Caco-2 (cell line): ENCODE data around the gene SDC1. TPM values are rescaled to one million over a fixed set of nuclear protein-coding genes. Genes with fewer than 3 reads are reported as not detected.

Experiments
- BruUV-seq: library from RNA; stranded (reverse); fragments of 400-500 nt; replicated peaks from 2 replicates; lab custom pipeline; 2021; lab: Mats Ljungman, UMichigan
- CTCF ChIA-PET: fragments of 300-600 bp; sonication (Branson Sonifier 250); formaldehyde crosslinking; loops from one replicate; lab custom pipeline; 2022; ENCODE audit warnings: antibody characterized with exemption; lab: Charles Lee
- POLR2A ChIA-PET: fragments of 300-600 bp; sonication (Branson Sonifier 250); formaldehyde crosslinking; loops from one replicate; lab custom pipeline; 2022; ENCODE audit warnings: antibody characterized with exemption; lab: Charles Lee
- DNase-seq, 2 experiments: peaks; one replicate each; pipeline versions ENCODE4 v3.0.0 to v3.0.0-alpha.2; 2020 to 2022
- H3K27me3 ChIP-seq: replicated peaks from 2 replicates; pipeline ENCODE4 v1.6.0; 2011; ENCODE audit warnings: low read length; ENCODE audit not compliant: control insufficient read depth, insufficient read depth
- H3K36me3 ChIP-seq: 2 replicates; pipeline ENCODE4 v1.5.1; 2011; ENCODE audit warnings: low read length; ENCODE audit not compliant: control insufficient read depth, insufficient read depth
- H3K4me1 ChIP-seq: fragments of 250-450 bp; sonication (Bioruptor Pico); 2 replicates; pipeline ENCODE4 v1.5.1; 2020; ENCODE audit warnings: mild to moderate bottlenecking
- H3K4me3 ChIP-seq: 2 replicates; pipeline ENCODE4 v1.5.1; 2011; ENCODE audit warnings: low read depth, mild to moderate bottlenecking, control low read depth, low read length
- H3K9me3 ChIP-seq: fragments of 250-450 bp; sonication (Bioruptor Pico); 2 replicates; pipeline ENCODE4 v1.5.1; 2020; ENCODE audit warnings: mild to moderate bottlenecking, moderate library complexity
- H3K27ac Mint-ChIP-seq: one replicate; pipeline ENCODE4 v1.8.0; 2022; ENCODE audit warnings: mixed read lengths; ENCODE audit not compliant: unreplicated experiment
- H3K27me3 Mint-ChIP-seq: one replicate; pipeline ENCODE4 v1.8.0; 2022; ENCODE audit warnings: mixed read lengths; ENCODE audit not compliant: insufficient read depth, unreplicated experiment
- H3K36me3 Mint-ChIP-seq: one replicate; pipeline ENCODE4 v1.8.0; 2022; ENCODE audit warnings: mild to moderate bottlenecking, mixed read lengths; ENCODE audit not compliant: insufficient read depth, unreplicated experiment
- H3K4me1 Mint-ChIP-seq: one replicate; pipeline ENCODE4 v1.8.0; 2022; ENCODE audit warnings: low read depth, mixed read lengths; ENCODE audit not compliant: unreplicated experiment
- H3K4me3 Mint-ChIP-seq: one replicate; pipeline ENCODE4 v1.8.0; 2022; ENCODE audit warnings: mild to moderate bottlenecking, moderate library complexity, mixed read lengths; ENCODE audit not compliant: unreplicated experiment
- H3K9me3 Mint-ChIP-seq: one replicate; pipeline ENCODE4 v1.8.0; 2022; ENCODE audit warnings: mixed read lengths; ENCODE audit not compliant: unreplicated experiment
- intact Hi-C: fragments of 100-400 bp; cut with micrococcal nuclease; formaldehyde crosslinking; loops from one replicate; pipeline ENCODE4 v1.10.0; 2022; ENCODE audit not compliant: unreplicated experiment
- total RNA-seq: library from RNA; stranded (reverse); gene quantifications from 2 replicates; pipeline ENCODE4 v1.2.3, GENCODE V29; 2022
- TF ChIP-seq, protein P1 (sequence below), 2 experiments: fragments of 200-600 bp in 1 of 2; IDR thresholded peaks; 1 replicate in 1 of 2; 2 replicates in 1 of 2; pipeline versions ENCODE4 v1.5.1 to v1.8.0; 2011 to 2022; ENCODE audit warnings: antibody characterized with exemption in 1 of 2, control low read depth in 1 of 2, inconsistent platforms in 1 of 2, low read depth in 1 of 2, low read length in 1 of 2, mild to moderate bottlenecking in 1 of 2, moderate library complexity in 1 of 2; ENCODE audit not compliant: insufficient read depth in 1 of 2, severe bottlenecking in 1 of 2, unreplicated experiment in 1 of 2

The SDC1 gene
- total RNA-seq, 1 experiment from 2014 or later, result 24.3 TPM

- H3K4me1 ChIP-seq, result peaks cover 9% of the 10 kb centered on the region
- Mint-ChIP-seq H3K9me3 (no peaks in the 10 kb centered on the region), H3K27ac (no peak overlapping the region), H3K27me3 (no peaks in the 10 kb centered on the region), H3K4me1 (no peaks in the 10 kb centered on the region), H3K4me3 (no peak overlapping the region), H3K36me3 (no peaks in the 10 kb centered on the region)
- H3K4me3 ChIP-seq, result no peak overlapping the region
- no TSS peak for BruUV-seq
- ChIA-PET POLR2A (no interaction called here), CTCF (no interaction called here)
- intact Hi-C loops, result no loop called here
- TF ChIP-seq, protein P1, sequence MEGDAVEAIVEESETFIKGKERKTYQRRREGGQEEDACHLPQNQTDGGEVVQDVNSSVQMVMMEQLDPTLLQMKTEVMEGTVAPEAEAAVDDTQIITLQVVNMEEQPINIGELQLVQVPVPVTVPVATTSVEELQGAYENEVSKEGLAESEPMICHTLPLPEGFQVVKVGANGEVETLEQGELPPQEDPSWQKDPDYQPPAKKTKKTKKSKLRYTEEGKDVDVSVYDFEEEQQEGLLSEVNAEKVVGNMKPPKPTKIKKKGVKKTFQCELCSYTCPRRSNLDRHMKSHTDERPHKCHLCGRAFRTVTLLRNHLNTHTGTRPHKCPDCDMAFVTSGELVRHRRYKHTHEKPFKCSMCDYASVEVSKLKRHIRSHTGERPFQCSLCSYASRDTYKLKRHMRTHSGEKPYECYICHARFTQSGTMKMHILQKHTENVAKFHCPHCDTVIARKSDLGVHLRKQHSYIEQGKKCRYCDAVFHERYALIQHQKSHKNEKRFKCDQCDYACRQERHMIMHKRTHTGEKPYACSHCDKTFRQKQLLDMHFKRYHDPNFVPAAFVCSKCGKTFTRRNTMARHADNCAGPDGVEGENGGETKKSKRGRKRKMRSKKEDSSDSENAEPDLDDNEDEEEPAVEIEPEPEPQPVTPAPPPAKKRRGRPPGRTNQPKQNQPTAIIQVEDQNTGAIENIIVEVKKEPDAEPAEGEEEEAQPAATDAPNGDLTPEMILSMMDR (IDR thresholded peaks at IDR 0.05; ENCODE audit: insufficient read depth in 1 of 2, low read depth in 1 of 2, low read length in 1 of 2, severe bottlenecking in 1 of 2, unreplicated experiment in 1 of 2), result no peak
- no peaks in the 10 kb centered on the region for H3K9me3 ChIP-seq
- no peak for DNase-seq
- H3K27me3 ChIP-seq, result no peaks in the 10 kb centered on the region
- no peaks in the 10 kb centered on the region for H3K36me3 ChIP-seq
Observed at GRCh38 chr2:20165677-20166509, 59.0 kb downstream of the SDC1 start.

- ChIA-PET CTCF (no interaction called here), POLR2A (no interaction called here)
- Histone ChIP-seq H3K36me3 (no peaks in the 10 kb centered on the region), H3K4me1 (peaks cover 9% of the 10 kb centered on the region), H3K9me3 (no peaks in the 10 kb centered on the region), H3K4me3 (no peak overlapping the region), H3K27me3 (no peaks in the 10 kb centered on the region)
- Mint-ChIP-seq H3K4me1 (no peaks in the 10 kb centered on the region), H3K27me3 (no peaks in the 10 kb centered on the region), H3K36me3 (no peaks in the 10 kb centered on the region), H3K4me3 (no peak overlapping the region), H3K27ac (no peak overlapping the region), H3K9me3 (no peaks in the 10 kb centered on the region)
- DNase-seq, result no peak
- intact Hi-C loops, result no loop called here
- TF ChIP-seq, protein P1 (IDR thresholded peaks at IDR 0.05; ENCODE audit: insufficient read depth in 1 of 2, low read depth in 1 of 2, low read length in 1 of 2, severe bottlenecking in 1 of 2, unreplicated experiment in 1 of 2), result no peak
- no TSS peak for BruUV-seq
Observed at GRCh38 chr2:20164734-20165478, 60.0 kb downstream of the SDC1 start.

DNA sequence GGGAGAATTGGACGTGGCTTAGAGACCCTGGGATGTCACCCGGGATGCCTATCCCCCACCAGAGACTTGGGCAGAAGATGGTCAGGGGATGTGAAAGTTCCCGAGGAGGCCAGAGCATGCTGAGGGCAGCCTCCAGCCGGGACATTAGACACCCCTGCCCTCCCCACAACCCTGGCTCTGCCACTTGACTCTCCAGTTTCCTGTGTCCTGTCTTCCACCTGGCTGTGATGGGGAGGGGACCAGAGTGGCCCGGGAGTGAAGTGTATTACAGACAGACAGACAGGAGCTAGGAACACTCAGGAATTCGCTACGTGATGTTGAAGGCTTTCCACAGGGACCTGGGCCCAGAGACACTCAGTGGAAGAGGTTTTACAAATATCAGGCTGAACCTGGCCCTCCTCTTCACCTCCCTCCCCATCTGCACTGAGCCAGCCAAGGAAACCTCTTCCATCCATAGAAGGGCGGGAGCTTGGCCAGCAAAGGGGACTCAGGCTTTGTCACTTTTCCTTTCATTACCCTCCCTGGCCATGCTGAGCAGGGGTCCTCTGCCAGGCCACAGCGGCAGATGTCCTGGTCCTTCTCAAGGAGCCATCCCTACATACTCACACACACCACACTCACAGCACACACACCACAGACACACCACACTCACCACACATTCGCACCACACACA, 60.7 kb downstream of the SDC1 start:
- POLR2A ChIA-PET, result no interaction called here
- CTCF ChIA-PET, result no interaction called here
- intact Hi-C loops, result no loop called here
- Histone ChIP-seq H3K27me3 (no peaks in the 10 kb centered on the region), H3K4me1 (peaks cover 9% of the 10 kb centered on the region), H3K36me3 (no peaks in the 10 kb centered on the region), H3K9me3 (no peaks in the 10 kb centered on the region), H3K4me3 (no peak overlapping the region)
- BruUV-seq, result no TSS peak
- TF ChIP-seq, protein P1 (IDR thresholded peaks at IDR 0.05; ENCODE audit: insufficient read depth in 1 of 2, low read depth in 1 of 2, low read length in 1 of 2, severe bottlenecking in 1 of 2, unreplicated experiment in 1 of 2), result no peak
- H3K4me1 Mint-ChIP-seq, result no peaks in the 10 kb centered on the region
- H3K27ac Mint-ChIP-seq, result no peak overlapping the region
- DNase-seq, result no peak
- H3K4me3 Mint-ChIP-seq, result no peak overlapping the region
- no peaks in the 10 kb centered on the region for H3K9me3 Mint-ChIP-seq
- no peaks in the 10 kb centered on the region for H3K27me3 Mint-ChIP-seq
- no peaks in the 10 kb centered on the region for H3K36me3 Mint-ChIP-seq
